Esophagus muscularis mucosa (tissue), 3 donors: ENCODE results near the gene PRKAG2.

Source experiments
- CTCF ChIP-seq, 3 experiments: fragments of 200-600 bp in 2 of 3; fragments of 450-650 bp in 1 of 3; sonication (generic) in 2 of 3; IDR thresholded peaks; one replicate each; pipeline ENCODE4 v1.5.1; 2017 to 2019; ENCODE audit warnings: antibody characterized with exemption in 3 of 3, mild to moderate bottlenecking in 2 of 3, moderate library complexity in 1 of 3
- POLR2A ChIP-seq: fragments of 450-650 bp; IDR thresholded peaks from one replicate; pipeline ENCODE4 v1.6.1; 2017; ENCODE audit warnings: antibody characterized with exemption, moderate library complexity, mild to moderate bottlenecking, low read depth
- POLR2AphosphoS5 ChIP-seq, 2 donors: sonication (generic); formaldehyde crosslinking; IDR thresholded peaks; one replicate each; pipeline ENCODE4 v1.6.1; 2017; ENCODE audit warnings: antibody characterized with exemption in 2 of 2

- TF ChIP-seq CTCF (IDR thresholded peaks at IDR 0.05) (no peak), POLR2AphosphoS5 (IDR thresholded peaks at IDR 0.05) (no peak), POLR2A (no peak)
Measured at GRCh38 chr7:151729521-151729921, 147.4 kb downstream of the PRKAG2 start.
